ENCODE results near the gene IL18.

DNA sequence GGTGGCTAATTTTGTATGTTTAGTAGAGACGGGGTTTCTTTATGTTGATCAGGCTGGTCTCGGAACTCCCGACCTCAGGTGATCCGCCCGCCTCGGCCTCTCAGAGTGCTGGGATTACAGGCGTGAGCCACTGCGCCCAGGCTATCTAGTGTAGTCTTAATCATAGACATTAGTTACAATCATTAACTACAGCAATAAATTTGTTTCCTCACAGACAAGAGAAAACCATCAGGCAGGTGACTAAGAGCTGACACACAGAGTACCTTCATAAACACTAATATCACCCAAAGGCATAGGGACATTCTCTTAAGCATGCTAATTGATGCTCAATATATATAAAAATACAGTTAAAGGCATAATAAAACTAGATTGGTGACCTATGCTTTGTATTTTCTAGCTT, 57.8 kb downstream of the IL18 start:
- TF ChIP-seq POLR2A (IDR thresholded peaks at IDR 0.05; ENCODE audit: low read depth, low read length) (no peak), POLR2AphosphoS5 (IDR thresholded peaks at IDR 0.05; ENCODE audit: low read depth, low read length) (no peak), TAF1 (IDR thresholded peaks at IDR 0.05; ENCODE audit: borderline replicate concordance, low read depth, low read length) (no peak)

All from GM12892 (cell line).